ENCODE results near the gene AIFM3.

- TF ChIP-seq CTCF (IDR thresholded peaks at IDR 0.05) (no peak), POLR2A (IDR thresholded peaks at IDR 0.05) (no peak)
These were observed 4.5 kb upstream of the AIFM3 start for GRCh38 chr22:20962491-20962945.
